Vagina (tissue), 2 donors: ENCODE data around the gene MAVS. TPM values are rescaled to one million over a fixed set of nuclear protein-coding genes. Genes with fewer than 3 reads are reported as not detected.

Source experiments
- DNase-seq, 2 donors: peaks; one replicate each; pipeline ENCODE4 v3.0.0-alpha.2; 2017; ENCODE audit errors: extremely low spot score in 2 of 2
- H3K27ac ChIP-seq: fragments of 200-600 bp; sonication (generic); one replicate; pipeline ENCODE4 v1.5.1; 2019
- H3K27me3 ChIP-seq: fragments of 200-600 bp; sonication (generic); one replicate; pipeline ENCODE4 v1.5.1; 2019
- H3K36me3 ChIP-seq, 2 donors: fragments of 200-600 bp; sonication (generic); one replicate each; pipeline ENCODE4 v1.5.1; 2017 to 2019
- H3K4me1 ChIP-seq: fragments of 200-600 bp; sonication (generic); one replicate; pipeline ENCODE4 v1.5.1; 2019
- H3K4me3 ChIP-seq, 2 donors: fragments of 200-600 bp; sonication (generic); 1 replicate in 1 of 2; 2 replicates in 1 of 2; pipeline ENCODE4 v1.5.1; 2016 to 2019
- H3K9me3 ChIP-seq: fragments of 200-600 bp; sonication (generic); one replicate; pipeline ENCODE4 v1.5.1; 2019
- CTCF ChIP-seq, 3 experiments: fragments of 450-650 bp in 2 of 3; fragments of 200-600 bp in 1 of 3; sonication (generic) in 1 of 3; IDR thresholded peaks; one replicate each; pipeline ENCODE4 v1.5.1; 2017 to 2019; ENCODE audit warnings: antibody characterized with exemption in 3 of 3, mild to moderate bottlenecking in 2 of 3, moderate library complexity in 2 of 3
- POLR2A ChIP-seq, 2 donors: fragments of 450-650 bp; IDR thresholded peaks; one replicate each; pipeline ENCODE4 v1.6.1; 2017; ENCODE audit warnings: antibody characterized with exemption in 2 of 2, mild to moderate bottlenecking in 2 of 2, moderate library complexity in 2 of 2
- POLR2AphosphoS5 ChIP-seq, 2 donors: sonication (generic); formaldehyde crosslinking; IDR thresholded peaks; one replicate each; pipeline ENCODE4 v1.9.0; 2017; ENCODE audit warnings: antibody characterized with exemption in 2 of 2, mild to moderate bottlenecking in 2 of 2, low read depth in 1 of 2; ENCODE audit not compliant: insufficient read depth in 1 of 2
- intact Hi-C: fragments of 100-400 bp; cut with DNase I; formaldehyde crosslinking; loops from one replicate; pipeline ENCODE4 v1.15.1; 2023
- total RNA-seq: library from RNA; depleted of rRNA; stranded (reverse); fragments of >200 nt; gene quantifications from one replicate; pipeline ENCODE4 v1.2.3, GENCODE V29; 2016

MAVS gene
- 22.1 TPM for total RNA-seq

- TF ChIP-seq POLR2AphosphoS5 (IDR thresholded peaks at IDR 0.05; ENCODE audit: insufficient read depth in 1 of 2, low read depth in 1 of 2), result peak in 1 of 2 donors; percentile 92
- peak in 1 of 2 donors; percentile 74 for TF ChIP-seq POLR2A (IDR thresholded peaks at IDR 0.05)
- TF ChIP-seq CTCF (IDR thresholded peaks at IDR 0.05), result no peak
- Histone ChIP-seq H3K27me3 (no peaks in the 10 kb centered on the region), H3K4me3 (peak within 1 kb of the TSS; percentile 96 to 97), H3K27ac (peak within 1 kb of the TSS; percentile 87), H3K36me3 (no peaks in the 10 kb centered on the region), H3K4me1 (peaks cover 30% of the 10 kb centered on the region), H3K9me3 (no peaks in the 10 kb centered on the region)
- intact Hi-C loops, result no loop called here
- DNase-seq, result peak in 1 of 2 donors; percentile 90
These were observed at the start of gene MAVS for GRCh38 chr20:3846740-3847428. MAVS (plus strand) TSS chr20:3846834; CDS start chr20:3854625, 7,791 bp downstream.

- Histone ChIP-seq H3K4me3 (peak overlapping the region in 1 of 2 donors; percentile 61), H3K9me3 (no peaks in the 10 kb centered on the region), H3K27me3 (no peaks in the 10 kb centered on the region), H3K4me1 (peaks cover 47% of the 10 kb centered on the region), H3K27ac (peak overlapping the region; percentile 95), H3K36me3 (peaks cover 0 to 21% of the 10 kb centered on the region in 2 donors)
- no peak for DNase-seq
- intact Hi-C loops, result no loop called here
- TF ChIP-seq POLR2AphosphoS5 (IDR thresholded peaks at IDR 0.05; ENCODE audit: insufficient read depth in 1 of 2, low read depth in 1 of 2) (no peak), POLR2A (IDR thresholded peaks at IDR 0.05) (no peak), CTCF (IDR thresholded peaks at IDR 0.05) (no peak)
These were observed 49.4 kb upstream of the MAVS start for GRCh38 chr20:3797226-3797545.

GRCh38 chr20:3797592-3798372 is 48.9 kb upstream of the MAVS start:
- intact Hi-C loops, result no loop called here
- Histone ChIP-seq H3K27ac (peak overlapping the region; percentile 95), H3K4me1 (peaks cover 47% of the 10 kb centered on the region), H3K36me3 (peaks cover 0 to 26% of the 10 kb centered on the region in 2 donors), H3K9me3 (no peaks in the 10 kb centered on the region), H3K4me3 (peak overlapping the region in 1 of 2 donors; percentile 61), H3K27me3 (no peaks in the 10 kb centered on the region)
- no peak for TF ChIP-seq CTCF (IDR thresholded peaks at IDR 0.05)
- DNase-seq, result peak in 1 of 2 donors; percentile 93

- Histone ChIP-seq H3K27ac (no peak overlapping the region), H3K9me3 (no peaks in the 10 kb centered on the region)
These were observed 48.3 kb upstream of the MAVS start for GRCh38 chr20:3798373-3798768.

More at GRCh38 chr20:3798373-3798768, 48.3 kb upstream of the MAVS start:
- TF ChIP-seq POLR2AphosphoS5 (IDR thresholded peaks at IDR 0.05; ENCODE audit: insufficient read depth in 1 of 2, low read depth in 1 of 2), result no peak
- TF ChIP-seq CTCF (IDR thresholded peaks at IDR 0.05), result no peak
- TF ChIP-seq POLR2A (IDR thresholded peaks at IDR 0.05), result no peak
- Histone ChIP-seq H3K27me3 (no peaks in the 10 kb centered on the region), H3K4me1 (peaks cover 47% of the 10 kb centered on the region), H3K36me3 (peaks cover 0 to 32% of the 10 kb centered on the region in 2 donors), H3K4me3 (no peak overlapping the region)
- intact Hi-C loops, result no loop called here
- DNase-seq, result no peak
